ENCODE data around the gene DCTN5. TPM values are rescaled to one million over a fixed set of nuclear protein-coding genes. Genes with fewer than 3 reads are reported as not detected.

DCTN5 gene
- total and polyA plus RNA-seq, 2 of the 13 experiments (the other 11 are each of a cell fraction or from before 2014, with no cell fraction given) = 105 to 207 TPM

GRCh38 chr16:23678430-23679273, 37.4 kb downstream of the DCTN5 start, which contains the start of gene PLK1 (continued):
- peak; percentile 82 for TF ChIP-seq ZNF609 (CRISPR knock-in tag; IDR thresholded peaks at IDR 0.05; ENCODE audit: borderline replicate concordance)
- TF ChIP-seq, protein P1, sequence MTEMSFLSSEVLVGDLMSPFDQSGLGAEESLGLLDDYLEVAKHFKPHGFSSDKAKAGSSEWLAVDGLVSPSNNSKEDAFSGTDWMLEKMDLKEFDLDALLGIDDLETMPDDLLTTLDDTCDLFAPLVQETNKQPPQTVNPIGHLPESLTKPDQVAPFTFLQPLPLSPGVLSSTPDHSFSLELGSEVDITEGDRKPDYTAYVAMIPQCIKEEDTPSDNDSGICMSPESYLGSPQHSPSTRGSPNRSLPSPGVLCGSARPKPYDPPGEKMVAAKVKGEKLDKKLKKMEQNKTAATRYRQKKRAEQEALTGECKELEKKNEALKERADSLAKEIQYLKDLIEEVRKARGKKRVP (CRISPR knock-in tag; IDR thresholded peaks at IDR 0.05) = peak in 1 of 2 experiments; percentile 98; a peak in 2 of 4 replicates
- TF ChIP-seq ZNF83 (CRISPR knock-in tag; IDR thresholded peaks at IDR 0.05; ENCODE audit: borderline replicate concordance) = peak; percentile 51
- 0 out of 2 replicates have a peak, but pooled peaks have one; percentile 58 for TF ChIP-seq ZNF775 (CRISPR knock-in tag; IDR thresholded peaks at IDR 0.05; ENCODE audit: borderline replicate concordance)
- no peak for TF ChIP-seq ZNF3 (CRISPR knock-in tag; IDR thresholded peaks at IDR 0.05)
- peak; percentile 97 for TF ChIP-seq NFYC (CRISPR knock-in tag; IDR thresholded peaks at IDR 0.05)
- TF ChIP-seq ZNF350 (CRISPR knock-in tag; IDR thresholded peaks at IDR 0.05; ENCODE audit: borderline replicate concordance, low read depth) = peak; percentile 87; the same call in 1 of the 2 replicates
- peak; percentile 89 for TF ChIP-seq TAF1 (CRISPR knock-in tag; IDR thresholded peaks at IDR 0.05)
- TF ChIP-seq GLI4 (CRISPR knock-in tag; IDR thresholded peaks at IDR 0.05; ENCODE audit: borderline replicate concordance) = peak; percentile 58; the same call in 1 of the 2 replicates
- TF ChIP-seq ZNF772 (CRISPR knock-in tag; IDR thresholded peaks at IDR 0.05) = peak; percentile 92
- TF ChIP-seq REXO4 (CRISPR knock-in tag; IDR thresholded peaks at IDR 0.05; ENCODE audit: borderline replicate concordance) = peak; percentile 100
- TF ChIP-seq NR1H2 (CRISPR knock-in tag; IDR thresholded peaks at IDR 0.05; ENCODE audit: borderline replicate concordance, low read depth) = peak; percentile 56; the same call in 1 of the 2 replicates
- TF ChIP-seq, protein P2, sequence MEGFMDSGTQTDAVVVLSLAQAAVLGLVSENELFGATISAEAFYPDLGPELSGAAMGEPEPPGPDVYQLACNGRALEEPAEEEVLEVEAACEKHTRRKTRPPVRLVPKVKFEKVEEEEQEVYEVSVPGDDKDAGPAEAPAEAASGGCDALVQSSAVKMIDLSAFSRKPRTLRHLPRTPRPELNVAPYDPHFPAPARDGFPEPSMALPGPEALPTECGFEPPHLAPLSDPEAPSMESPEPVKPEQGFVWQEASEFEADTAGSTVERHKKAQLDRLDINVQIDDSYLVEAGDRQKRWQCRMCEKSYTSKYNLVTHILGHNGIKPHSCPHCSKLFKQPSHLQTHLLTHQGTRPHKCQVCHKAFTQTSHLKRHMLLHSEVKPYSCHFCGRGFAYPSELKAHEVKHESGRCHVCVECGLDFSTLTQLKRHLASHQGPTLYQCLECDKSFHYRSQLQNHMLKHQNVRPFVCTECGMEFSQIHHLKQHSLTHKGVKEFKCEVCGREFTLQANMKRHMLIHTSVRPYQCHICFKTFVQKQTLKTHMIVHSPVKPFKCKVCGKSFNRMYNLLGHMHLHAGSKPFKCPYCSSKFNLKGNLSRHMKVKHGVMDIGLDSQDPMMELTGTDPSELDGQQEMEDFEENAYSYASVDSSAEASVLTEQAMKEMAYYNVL (CRISPR knock-in tag; IDR thresholded peaks at IDR 0.05; ENCODE audit: borderline replicate concordance) = no peak; the same call in 1 of the 2 replicates
- TF ChIP-seq ZNF619 (CRISPR knock-in tag; IDR thresholded peaks at IDR 0.05) = no peak
- no peak for TF ChIP-seq ZBTB46 (CRISPR knock-in tag; IDR thresholded peaks at IDR 0.05; ENCODE audit: borderline replicate concordance)
- peak; percentile 30; the same call in 1 of the 2 replicates for TF ChIP-seq KDM4B (CRISPR knock-in tag; IDR thresholded peaks at IDR 0.05)
- no peak for TF ChIP-seq MTF2 (CRISPR knock-in tag; IDR thresholded peaks at IDR 0.05; ENCODE audit: borderline replicate concordance)
- TF ChIP-seq SALL2 (CRISPR knock-in tag; IDR thresholded peaks at IDR 0.05) = peak; percentile 79; the same call in 1 of the 2 replicates
